ENCODE data around the gene FBXO24. TPM values are rescaled to one million over a fixed set of nuclear protein-coding genes. Genes with fewer than 3 reads are reported as not detected.

Gene FBXO24
- total RNA-seq, 4 donors from 2014 or later: 0.14 to 0.79 TPM; not detected in 2

DNA sequence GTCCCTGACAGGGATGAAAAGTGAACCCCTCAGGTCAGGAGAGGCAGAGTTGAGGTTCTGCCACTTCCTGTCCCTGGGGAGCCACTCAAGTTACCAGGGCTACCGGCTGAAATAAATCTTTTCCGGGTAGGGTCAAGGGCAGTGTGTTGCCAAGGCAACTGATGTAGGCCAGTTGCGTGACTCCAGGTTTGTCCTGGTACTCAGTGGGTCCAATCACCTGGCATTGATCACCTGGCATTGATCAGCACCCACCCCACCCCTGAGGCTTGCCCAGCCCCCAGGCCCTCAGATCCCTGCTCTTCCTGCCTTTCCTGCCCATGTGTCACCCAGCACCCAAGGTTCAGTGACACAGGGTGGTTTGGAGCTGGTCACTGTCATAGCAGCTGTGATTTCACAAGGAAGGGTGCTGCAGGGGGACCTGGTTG is 18.4 kb upstream of the FBXO24 start:
- TF ChIP-seq, protein P1, sequence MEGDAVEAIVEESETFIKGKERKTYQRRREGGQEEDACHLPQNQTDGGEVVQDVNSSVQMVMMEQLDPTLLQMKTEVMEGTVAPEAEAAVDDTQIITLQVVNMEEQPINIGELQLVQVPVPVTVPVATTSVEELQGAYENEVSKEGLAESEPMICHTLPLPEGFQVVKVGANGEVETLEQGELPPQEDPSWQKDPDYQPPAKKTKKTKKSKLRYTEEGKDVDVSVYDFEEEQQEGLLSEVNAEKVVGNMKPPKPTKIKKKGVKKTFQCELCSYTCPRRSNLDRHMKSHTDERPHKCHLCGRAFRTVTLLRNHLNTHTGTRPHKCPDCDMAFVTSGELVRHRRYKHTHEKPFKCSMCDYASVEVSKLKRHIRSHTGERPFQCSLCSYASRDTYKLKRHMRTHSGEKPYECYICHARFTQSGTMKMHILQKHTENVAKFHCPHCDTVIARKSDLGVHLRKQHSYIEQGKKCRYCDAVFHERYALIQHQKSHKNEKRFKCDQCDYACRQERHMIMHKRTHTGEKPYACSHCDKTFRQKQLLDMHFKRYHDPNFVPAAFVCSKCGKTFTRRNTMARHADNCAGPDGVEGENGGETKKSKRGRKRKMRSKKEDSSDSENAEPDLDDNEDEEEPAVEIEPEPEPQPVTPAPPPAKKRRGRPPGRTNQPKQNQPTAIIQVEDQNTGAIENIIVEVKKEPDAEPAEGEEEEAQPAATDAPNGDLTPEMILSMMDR (IDR thresholded peaks at IDR 0.05): no peak
- no peak for TF ChIP-seq EP300 (IDR thresholded peaks at IDR 0.05; ENCODE audit: low read depth)
- TF ChIP-seq POLR2A (IDR thresholded peaks at IDR 0.05): no peak
- no peak for TF ChIP-seq POLR2AphosphoS5 (IDR thresholded peaks at IDR 0.05)
- no peak for DNase-seq
- Histone ChIP-seq H3K4me3 (no peak overlapping the region), H3K27me3 (peaks cover 8% of the 10 kb centered on the region), H3K4me1 (peaks cover 12 to 35% (median 27%) of the 10 kb centered on the region in 4 donors), H3K9me3 (no peaks in the 10 kb centered on the region), H3K36me3 (peaks cover 0 to 3% (median 0%) of the 10 kb centered on the region in 4 donors), H3K27ac (peak overlapping the region in 1 of 4 donors; percentile 37)
- WGBS, 2 donors (ENCODE audit: low coverage in 1 of 2): 62% methylated on average over 3 of the region's 3 CpGs; no CpG with 5 or more reads in 1 of the 2 donors
- intact Hi-C loops (cut with DNase I; ENCODE audit: low total_unique reads) (loop anchor here (5.0 kb wide), 1 partner anchor 125 kb away; the partner anchor contains the start of gene GIGYF1), in situ Hi-C loops (cut with MboI; ENCODE audit: low pct_ligation_motif_present in 1 of 4, low pct_unique_long_range_greater_than_20kb in 1 of 4, low sequenced_read_pairs in 3 of 4) (no loop called here)

GRCh38 chr7:100568176-100568895 is 17.8 kb upstream of the FBXO24 start:
- DNase-seq: peak; percentile 53
- WGBS, 2 donors (ENCODE audit: low coverage in 1 of 2): 58% methylated on average over 10 of the region's 11 CpGs; no CpG with 5 or more reads in 1 of the 2 donors
- Histone ChIP-seq H3K27me3 (peaks cover 8% of the 10 kb centered on the region), H3K27ac (peak overlapping the region in 1 of 4 donors; percentile 37), H3K36me3 (no peaks in the 10 kb centered on the region), H3K4me3 (no peak overlapping the region), H3K4me1 (peaks cover 12 to 35% (median 27%) of the 10 kb centered on the region in 4 donors), H3K9me3 (no peaks in the 10 kb centered on the region)
- in situ Hi-C loops (cut with MboI; ENCODE audit: low pct_ligation_motif_present in 1 of 4, low pct_unique_long_range_greater_than_20kb in 1 of 4, low sequenced_read_pairs in 3 of 4): no loop called here
- TF ChIP-seq, protein P1 (IDR thresholded peaks at IDR 0.05): no peak
- TF ChIP-seq POLR2A (IDR thresholded peaks at IDR 0.05) (no peak), POLR2AphosphoS5 (IDR thresholded peaks at IDR 0.05) (peak in 2 of 3 donors; percentile 9 to 39), EP300 (IDR thresholded peaks at IDR 0.05; ENCODE audit: low read depth) (no peak)
- intact Hi-C loops (cut with DNase I; ENCODE audit: low total_unique reads): loop anchor here (5.0 kb wide), 1 partner anchor 124 kb away; the partner anchor contains the start of gene GIGYF1

- in situ Hi-C loops (cut with MboI; ENCODE audit: low pct_ligation_motif_present in 1 of 4, low pct_unique_long_range_greater_than_20kb in 1 of 4, low sequenced_read_pairs in 3 of 4): no loop called here
These were observed 17.0 kb upstream of the FBXO24 start for GRCh38 chr7:100568896-100569844.

More at GRCh38 chr7:100568896-100569844, 17.0 kb upstream of the FBXO24 start:
- peak; percentile 74 for DNase-seq
- peaks cover 8% of the 10 kb centered on the region for H3K27me3 ChIP-seq
- no peaks in the 10 kb centered on the region for H3K9me3 ChIP-seq
- intact Hi-C loops (cut with DNase I; ENCODE audit: low total_unique reads): loop anchor here (5.0 kb wide), 1 partner anchor 123 kb away; the partner anchor contains the start of gene GIGYF1
- H3K4me1 ChIP-seq: peaks cover 12 to 35% (median 27%) of the 10 kb centered on the region in 4 donors
- H3K4me3 ChIP-seq: peak overlapping the region in 2 of 4 donors; percentile 37 to 38
- H3K27ac ChIP-seq: peak overlapping the region; percentile 38 to 58 (median 44)
- no peaks in the 10 kb centered on the region for H3K36me3 ChIP-seq
- TF ChIP-seq, protein P1 (IDR thresholded peaks at IDR 0.05): peak; percentile 39 to 52 (median 43)
- peak in 1 of 3 donors; percentile 62 for TF ChIP-seq POLR2AphosphoS5 (IDR thresholded peaks at IDR 0.05)
- TF ChIP-seq POLR2A (IDR thresholded peaks at IDR 0.05): no peak
- TF ChIP-seq EP300 (IDR thresholded peaks at IDR 0.05; ENCODE audit: low read depth): no peak
- 26% methylated on average over 29 of the region's 36 CpGs; no CpG with 5 or more reads in 1 of the 2 donors for WGBS, 2 donors (ENCODE audit: low coverage in 1 of 2)
